GM18858 (cell line): Measurements from ENCODE around the gene PPP1CA.
"Not testable (repeated sequence)": the region's sequence is repeated elsewhere in the genome, so short reads cannot be mapped to it uniquely, and the experiment has no call there.

Source experiments
- ATAC-seq: cut with Tn5 transposase; IDR thresholded peaks from one replicate; pipeline ENCODE4 v1.9.1; 2021; ENCODE audit not compliant: unreplicated experiment

PPP1CA gene

DNA sequence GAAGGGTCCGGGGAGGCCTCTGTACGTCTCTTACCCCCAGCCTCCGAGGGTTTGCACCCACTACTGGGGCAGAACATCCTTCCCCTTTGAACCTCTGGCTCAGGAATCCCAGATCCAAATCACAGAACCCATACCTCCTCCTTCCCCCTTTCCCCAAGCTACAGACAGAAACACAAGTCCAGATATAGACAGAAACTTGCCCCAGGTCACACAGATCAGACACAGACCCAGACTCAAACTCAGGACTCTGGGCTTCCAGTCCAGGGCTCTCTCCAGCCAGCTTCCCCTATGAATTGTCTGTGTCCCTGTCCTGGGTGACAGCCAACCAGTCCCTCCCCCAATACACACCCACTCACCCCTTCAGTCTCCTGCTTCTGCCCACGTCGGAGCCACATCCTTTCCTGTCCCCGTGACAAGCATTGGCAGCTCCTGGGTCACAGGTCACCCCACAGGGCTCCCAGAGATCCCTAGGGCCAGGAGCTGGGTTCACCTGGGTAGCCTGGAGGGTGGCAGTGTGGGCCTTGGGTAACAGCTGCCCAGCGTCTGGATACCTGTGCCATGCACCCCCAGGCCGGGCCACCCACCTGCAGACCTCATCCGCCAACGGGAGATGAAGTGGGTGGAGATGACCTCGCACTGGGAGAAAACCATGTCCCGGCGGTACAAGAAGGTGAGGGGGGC is 3.0 kb upstream of the PPP1CA start:
- ATAC-seq, result no peak

GRCh38 chr11:67403085-67403484 is 1.4 kb upstream of the PPP1CA start:
- ATAC-seq, result not testable (repeated sequence)

GRCh38 chr11:67402192-67402839 is 658 bp upstream of the PPP1CA start:
- not testable (repeated sequence) for ATAC-seq

GRCh38 chr11:67400942-67401494 is 640 bp downstream of the PPP1CA start:
- no peak for ATAC-seq

DNA sequence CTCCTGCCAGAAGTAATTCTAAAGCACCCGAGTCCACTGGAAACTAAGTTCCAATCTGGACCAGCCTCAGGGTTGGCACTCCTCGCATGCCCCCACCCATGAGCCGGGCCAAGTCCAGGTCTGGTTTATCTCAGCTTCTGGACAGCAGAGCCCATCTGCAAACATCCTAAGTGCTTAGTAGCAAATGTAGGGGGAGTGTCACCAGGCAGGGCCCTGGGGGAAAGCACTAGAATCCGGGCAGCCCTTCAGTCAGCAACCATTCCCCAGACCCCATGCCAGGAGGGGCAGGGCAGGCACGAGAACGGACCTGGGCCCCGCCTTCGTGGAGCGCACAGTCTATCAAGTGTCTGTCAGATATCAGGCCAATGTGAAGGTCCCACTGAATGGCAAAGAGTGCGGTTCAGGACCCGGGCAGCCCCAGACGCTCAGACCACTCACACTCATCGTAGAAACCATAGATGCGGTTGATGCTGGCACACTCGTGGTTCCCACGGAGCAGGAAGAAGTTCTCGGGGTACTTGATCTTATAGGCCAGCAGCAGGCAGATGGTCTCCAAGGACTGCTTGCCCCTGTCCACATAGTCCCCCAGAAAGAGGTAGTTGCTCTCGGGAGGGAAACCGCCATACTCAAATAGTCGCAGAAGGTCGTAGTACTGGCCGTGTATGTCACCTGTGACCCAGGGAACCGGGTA is 1.3 kb downstream of the PPP1CA start:
- ATAC-seq, result no peak

- no peak for ATAC-seq
These were observed 2.7 kb downstream of the PPP1CA start for GRCh38 chr11:67398661-67399563.

GRCh38 chr11:67397986-67398660 is 3.5 kb downstream of the PPP1CA start:
- ATAC-seq, result no peak

- no peak for ATAC-seq
These were observed 4.1 kb downstream of the PPP1CA start for GRCh38 chr11:67397536-67397935.

DNA sequence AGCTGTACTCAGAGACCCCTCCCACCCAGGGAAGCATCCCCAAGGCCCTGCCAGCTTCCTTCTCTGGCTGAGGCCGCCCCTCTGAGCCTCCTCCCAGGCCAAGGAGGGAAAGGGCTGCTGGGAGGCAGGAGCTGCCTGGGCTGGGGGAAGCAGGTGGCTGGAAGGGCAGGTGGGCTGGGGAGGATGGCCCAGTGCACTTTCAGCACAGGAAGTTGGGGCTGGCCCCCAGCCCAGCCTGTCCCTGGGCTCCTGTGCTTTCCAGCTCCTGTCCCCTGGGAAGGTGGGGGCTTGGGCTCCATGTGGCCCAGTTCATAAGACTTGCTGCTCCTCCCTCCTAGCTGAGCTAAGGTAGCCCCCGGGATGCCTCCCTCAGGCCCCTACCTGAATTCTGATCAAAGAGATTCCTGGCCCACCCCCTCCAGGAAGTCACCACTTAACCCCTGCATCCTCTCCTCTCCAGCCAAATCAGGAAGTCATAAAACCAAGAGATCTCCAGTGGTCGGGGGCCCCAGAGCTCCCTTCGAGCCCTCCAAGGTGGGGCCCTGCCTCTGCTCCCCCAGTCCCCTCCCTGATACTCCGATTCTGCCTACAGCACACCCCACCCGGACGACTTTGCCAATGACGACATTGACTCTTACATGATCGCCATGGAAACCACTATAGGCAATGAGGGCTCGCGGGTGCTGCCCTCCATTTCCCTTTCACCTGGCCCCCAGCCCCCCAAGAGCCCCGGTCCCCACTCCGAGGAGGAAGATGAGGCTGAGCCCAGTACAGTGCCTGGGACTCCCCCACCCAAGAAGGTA is 4.9 kb downstream of the PPP1CA start:
- ATAC-seq, result no peak

- no peak for ATAC-seq
These were observed 5.4 kb downstream of the PPP1CA start for GRCh38 chr11:67396259-67396581.

DNA sequence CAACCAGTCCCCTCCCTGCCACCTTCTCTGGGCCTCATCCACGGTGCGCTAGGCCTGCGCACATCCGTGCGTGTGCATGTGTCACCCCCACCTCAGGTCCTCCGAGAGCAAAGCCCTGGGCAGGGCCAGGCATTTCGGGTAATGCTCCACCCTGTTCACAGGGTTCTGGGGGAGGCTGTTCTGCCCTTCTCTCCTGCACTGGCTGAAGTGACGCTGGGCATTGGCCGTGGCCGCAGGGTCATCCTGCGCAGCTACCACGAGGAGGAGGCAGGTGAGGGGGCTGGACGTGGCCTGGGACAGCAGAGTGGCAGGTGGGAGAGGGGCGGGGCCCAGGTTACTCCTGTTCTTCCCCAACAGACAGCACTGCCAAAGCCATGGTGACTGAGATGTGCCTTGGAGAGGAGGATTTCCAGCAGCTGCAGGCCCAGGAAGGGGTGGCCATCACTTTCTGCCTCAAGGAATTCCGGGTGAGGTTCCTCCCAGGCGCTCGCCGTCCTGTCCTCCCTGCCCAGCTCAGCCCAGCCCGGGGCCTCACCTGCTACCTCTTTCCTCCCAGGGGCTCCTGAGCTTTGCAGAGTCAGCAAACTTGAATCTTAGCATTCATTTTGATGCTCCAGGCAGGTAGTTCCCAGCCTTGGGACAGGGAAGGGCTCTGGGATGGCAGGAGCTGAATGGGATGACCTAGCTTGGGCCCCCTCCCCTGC is 6.0 kb downstream of the PPP1CA start:
- no peak for ATAC-seq

GRCh38 chr11:67393990-67394389 is 7.7 kb downstream of the PPP1CA start:
- no peak for ATAC-seq

DNA sequence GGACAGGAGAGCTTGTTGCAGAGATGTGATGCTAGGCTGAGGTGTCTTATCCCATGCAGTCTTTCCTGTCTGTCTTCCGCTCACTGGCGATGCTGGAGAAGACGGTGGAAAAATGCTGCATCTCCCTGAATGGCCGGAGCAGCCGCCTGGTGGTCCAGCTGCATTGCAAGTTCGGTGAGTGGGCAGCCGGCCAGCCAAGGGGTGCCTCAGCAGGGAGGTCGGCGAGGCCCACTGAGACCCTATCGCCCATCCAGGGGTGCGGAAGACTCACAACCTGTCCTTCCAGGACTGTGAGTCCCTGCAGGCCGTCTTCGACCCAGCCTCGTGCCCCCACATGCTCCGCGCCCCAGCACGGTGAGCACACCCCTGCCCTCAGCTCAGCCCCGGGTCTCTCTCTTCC is 8.2 kb downstream of the PPP1CA start:
- no peak for ATAC-seq

DNA sequence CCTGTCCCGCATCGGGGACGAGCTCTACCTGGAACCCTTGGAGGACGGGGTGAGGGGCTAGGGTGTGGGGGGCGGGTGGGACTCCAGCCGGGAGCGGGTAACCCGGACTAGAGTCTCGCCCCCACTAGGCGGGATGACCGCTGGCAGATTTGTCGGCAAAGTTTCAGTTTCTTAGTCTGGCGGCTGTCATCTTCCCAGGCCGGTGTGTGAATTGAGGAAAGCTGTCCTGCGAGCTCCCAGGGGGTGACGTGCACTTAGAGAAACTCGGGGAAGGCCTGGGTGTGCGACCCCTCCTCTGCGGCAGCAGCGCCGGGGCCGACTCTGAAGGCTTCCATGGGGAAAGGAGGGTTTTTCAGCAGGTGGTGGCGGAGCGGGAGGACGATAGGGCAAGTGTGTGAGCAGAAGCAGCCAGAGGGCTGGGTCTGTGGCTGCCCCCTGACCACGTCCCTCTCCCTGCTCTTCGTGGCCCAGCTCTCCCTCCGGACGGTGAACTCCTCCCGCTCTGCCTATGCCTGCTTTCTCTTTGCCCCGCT is 9.4 kb downstream of the PPP1CA start:
- no peak for ATAC-seq

DNA sequence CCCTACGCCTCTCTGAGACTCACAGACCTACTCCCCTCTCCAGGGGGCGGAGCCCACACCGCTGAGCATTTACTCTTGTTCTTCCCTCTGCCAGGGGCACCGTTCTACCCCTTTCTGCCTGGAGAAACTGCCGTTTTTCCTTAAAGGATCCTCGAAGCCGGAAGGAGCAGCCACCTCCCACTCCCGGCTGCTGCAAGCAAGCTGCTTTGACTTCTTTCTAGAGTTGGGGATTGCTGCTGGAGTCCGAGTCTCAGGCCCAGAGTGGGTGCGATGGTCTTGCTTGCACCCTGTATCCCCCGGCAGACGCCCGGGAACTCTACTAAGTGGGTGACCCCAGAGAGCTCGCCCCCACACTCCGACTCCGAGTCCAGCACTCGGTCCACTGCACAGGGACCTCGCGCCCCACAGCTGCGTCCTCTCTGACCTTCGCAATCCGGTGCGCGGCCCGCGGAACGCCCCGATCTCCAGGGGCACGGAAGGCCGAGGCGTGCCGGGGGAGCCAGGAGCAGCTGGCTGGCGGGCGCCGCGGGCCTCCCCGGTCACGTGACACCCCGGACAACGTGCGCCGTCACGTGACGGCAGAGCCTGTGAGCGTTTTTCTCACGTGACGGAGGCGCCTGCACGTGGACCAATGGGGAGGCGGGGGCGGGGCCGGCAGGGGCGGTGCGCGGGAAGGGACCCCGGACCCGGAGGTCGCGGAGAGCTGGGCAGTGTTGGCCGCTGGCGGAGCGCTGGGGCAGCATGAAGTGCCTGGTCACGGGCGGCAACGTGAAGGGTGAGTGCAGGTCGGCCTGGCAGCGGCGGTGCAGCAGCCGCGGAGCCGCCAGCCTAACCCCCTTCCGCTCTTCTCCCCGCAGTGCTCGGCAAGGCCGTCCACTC is 10.1 kb downstream of the PPP1CA start, which contains the start of gene RAD9A:
TSS of gene RAD9A (plus strand) at position 683 of the 879 bp plus-strand sequence. CDS start at position 742, 59 bp downstream.
- no peak for ATAC-seq

DNA sequence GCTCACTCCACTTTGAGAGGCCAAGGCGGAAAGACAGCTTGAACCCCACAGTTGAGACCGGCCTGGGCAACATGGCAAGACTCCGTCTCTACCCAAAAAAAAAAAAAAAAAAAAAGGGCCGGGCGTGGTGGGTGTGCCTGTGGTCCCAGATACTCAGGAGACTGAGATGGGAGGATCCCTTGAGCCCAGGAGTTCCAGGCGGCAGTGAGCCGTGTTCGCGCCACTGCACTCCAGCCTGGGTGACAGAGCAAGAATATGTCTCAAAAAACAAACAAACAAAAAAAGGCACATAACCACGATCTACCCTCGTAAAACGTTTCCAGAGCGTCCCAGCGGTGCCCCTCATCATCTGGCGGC is 10.7 kb downstream of the PPP1CA start:
- ATAC-seq, result no peak

DNA sequence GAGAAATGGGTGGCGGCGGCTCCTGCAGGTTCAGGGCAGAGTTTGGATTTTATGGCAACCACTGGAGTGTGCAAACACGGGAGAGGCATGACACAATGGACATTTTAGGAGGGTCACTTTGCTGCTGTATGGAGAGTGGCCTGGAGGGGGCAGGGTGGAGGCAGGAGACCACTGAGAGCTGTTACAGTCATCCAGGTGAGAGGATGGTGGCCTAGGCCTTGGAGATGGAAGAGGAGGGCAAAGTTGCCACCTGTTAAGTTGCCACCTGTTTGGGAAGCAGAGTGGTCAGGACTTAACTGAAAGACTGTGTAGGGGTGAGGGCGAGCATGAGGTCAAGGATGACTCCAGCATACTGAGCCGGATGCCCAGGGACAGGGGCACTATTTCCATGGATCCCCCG is 12.2 kb downstream of the PPP1CA start:
- ATAC-seq, result no peak

- ATAC-seq, result no peak
These were observed 14.1 kb downstream of the PPP1CA start for GRCh38 chr11:67387518-67387917.
